ENCODE results near the gene KCNC3. TPM values are rescaled to one million over a fixed set of nuclear protein-coding genes. Genes with fewer than 3 reads are reported as not detected.

KCNC3 gene
- total RNA-seq (0.76 and 0.91 TPM in 2 replicates), polyA plus RNA-seq (0.22 and 0.30 TPM in 2 replicates), polyA minus RNA-seq (0.30 and 0.53 TPM in 2 replicates), Bru-seq, nascent RNA (percentile 18 among the genes with signal in this experiment), BruChase-seq, experiment 1, labeled RNA remaining after a 6-hour chase (percentile 26 among the genes with signal in this experiment), BruChase-seq, experiment 2, labeled RNA remaining after a 2-hour chase (percentile 24 among the genes with signal in this experiment)
- 0.13 TPM in 2 replicates for polyA plus RNA-seq (2011; cell fraction: cytosol; rRNA removed)
- polyA plus RNA-seq (2011; cell fraction: nucleus; rRNA removed), result 0.92 and 0.99 TPM in 2 replicates
- polyA plus RNA-seq (2012), result 0.60 and 1.2 TPM in 2 replicates
- not detected for polyA minus RNA-seq (2011; cell fraction: cytosol; rRNA and poly(A)+ RNA removed)
- polyA minus RNA-seq (2011; cell fraction: nucleus; rRNA and poly(A)+ RNA removed), result 0.53 and 0.72 TPM in 2 replicates
- long read RNA-seq, result 0 reads

GRCh38 chr19:50329146-50329925, at the start of gene KCNC3:
Gene KCNC3, minus strand, starts transcription at chr19:50329377. Its CDS starts 295 bp downstream, at chr19:50329082.
- ChIA-PET POLR2A (interaction anchor here (0.8 kb wide), 1 partner anchor 182 kb away, joined by 5 read pairs; the partner anchor contains the start of gene JOSD2), CTCF (interaction anchor here (0.6 to 2.6 kb wide), 31 partner anchors 10 to 592 kb away, joined by 3 to 173 read pairs (median 5); partner anchors contain the start of gene POLD1)
- Histone ChIP-seq H3K4me3 (replicated peaks in 1 of 3; ENCODE audit: insufficient read depth in 1 of 3, low read depth in 1 of 3, low read length in 3 of 3) (peak within 1 kb of the TSS; percentile 28 to 42 (median 31)), H3K4me1 (ENCODE audit: control insufficient read depth, extremely low read depth, insufficient read depth, low read length) (peaks cover 9% of the 10 kb centered on the region), H3K9ac (replicated peaks; ENCODE audit: extremely low read depth, insufficient read depth, low read length) (no peak within 1 kb of the TSS), H2AFZ (ENCODE audit: low read depth, low read length) (peak within 1 kb of the TSS; percentile 90), H3K27ac (ENCODE audit: insufficient read depth, low read depth, low read length) (no peak within 1 kb of the TSS), H3K9me3 (replicated peaks; ENCODE audit: control insufficient read depth, insufficient read depth, low read length) (no peaks in the 10 kb centered on the region), H3K27me3 (ENCODE audit: control insufficient read depth in 2 of 2, insufficient read depth in 2 of 2, low read length in 2 of 2) (peaks cover 32 to 35% of the 10 kb centered on the region in 2 experiments), H3K4me2 (ENCODE audit: insufficient read depth, low read length) (peak within 1 kb of the TSS; percentile 72), H3K36me3 (ENCODE audit: control insufficient read depth in 2 of 2, extremely low read depth in 1 of 2, insufficient read depth in 2 of 2, low read length in 2 of 2) (no peaks in the 10 kb centered on the region), H3K9me1 (replicated peaks; ENCODE audit: control insufficient read depth, extremely low read depth, insufficient read depth, low read length) (no peaks in the 10 kb centered on the region), H4K20me1 (replicated peaks; ENCODE audit: control insufficient read depth, extremely low read depth, insufficient read depth, low read length) (no peaks in the 10 kb centered on the region), H3K79me2 (ENCODE audit: control insufficient read depth, insufficient read depth, low read length) (no peaks in the 10 kb centered on the region)
- peak; percentile 99 for DNase-seq (ENCODE audit: low read depth, low spot score)
- intact Hi-C loops (cut with micrococcal nuclease) (loop anchor here (1.0 to 5.0 kb wide), 3 partner anchors 27 to 393 kb away; partner anchors contain the start of gene CLEC11A), dilution Hi-C loops (cut with MboI; ENCODE audit: extremely low pct_ligation_motif_present, low sequenced_read_pairs) (no loop called here)
- FAIRE-seq, result peak; percentile 93
- no peak for TF ChIP-seq EZH2 (IDR thresholded peaks at IDR 0.05; ENCODE audit: borderline replicate concordance, low read depth, low read length, severe bottlenecking)
- no peak for TF ChIP-seq GATA2 (IDR thresholded peaks at IDR 0.05; ENCODE audit: insufficient read depth, insufficient read length, low read depth, low read length)
- TF ChIP-seq POLR2AphosphoS5 (IDR thresholded peaks at IDR 0.05; ENCODE audit: insufficient read depth, low read depth, low read length), result no peak
- no peak for TF ChIP-seq POLR2A (IDR thresholded peaks at IDR 0.05; ENCODE audit: low read depth, low read length)
- no peak for TF ChIP-seq CTCF (IDR thresholded peaks at IDR 0.05; ENCODE audit: extremely low read depth in 1 of 2, insufficient read depth in 1 of 2, low read depth in 1 of 2, low read length in 2 of 2)
- no peak for TF ChIP-seq FOS (IDR thresholded peaks at IDR 0.05; ENCODE audit: borderline replicate concordance, insufficient read depth, low read length)
- BruUV-seq (replicated peaks), result no TSS peak

Data from endothelial cell of umbilical vein (primary cell).